Mesenchymal stem cell (in vitro differentiated cells and primary cell): ENCODE measurements around the gene NCOR2.

ENCODE experiments used
- DNase-seq: peaks from one replicate; pipeline ENCODE4 v3.0.0-alpha.2; 2013
- H2AFZ ChIP-seq: one replicate; pipeline ENCODE4 v1.6.1; 2013; ENCODE audit warnings: low read depth, mild to moderate bottlenecking, control low read depth, inconsistent platforms, low read length, moderate library complexity
- H2AK5ac ChIP-seq: 2 replicates; pipeline ENCODE4 v1.6.1; 2013; ENCODE audit warnings: low read length, moderate library complexity, mild to moderate bottlenecking, inconsistent platforms; ENCODE audit not compliant: severe bottlenecking
- H2BK120ac ChIP-seq: one replicate; pipeline ENCODE4 v1.6.1; 2013; ENCODE audit warnings: low read depth, mild to moderate bottlenecking, inconsistent platforms, low read length, moderate library complexity
- H2BK12ac ChIP-seq, 2 experiments: one replicate each; pipeline ENCODE4 v1.6.1; 2013; ENCODE audit warnings: inconsistent platforms in 2 of 2, low read length in 2 of 2, mild to moderate bottlenecking in 2 of 2, moderate library complexity in 2 of 2, control low read depth in 1 of 2
- H2BK15ac ChIP-seq: one replicate; pipeline ENCODE4 v1.6.1; 2013; ENCODE audit warnings: mild to moderate bottlenecking, low read depth, inconsistent platforms; ENCODE audit not compliant: poor library complexity, severe bottlenecking
- H2BK5ac ChIP-seq: 2 replicates; pipeline ENCODE4 v1.6.1; 2013; ENCODE audit warnings: low read depth, mild to moderate bottlenecking, low read length, control low read depth, inconsistent platforms; ENCODE audit not compliant: poor library complexity, severe bottlenecking
- H3K14ac ChIP-seq, 2 experiments: one replicate each; pipeline ENCODE4 v1.6.1; 2013; ENCODE audit warnings: inconsistent platforms in 2 of 2, low read length in 2 of 2, control low read depth in 1 of 2, mild to moderate bottlenecking in 1 of 2, moderate library complexity in 1 of 2
- H3K18ac ChIP-seq, 2 experiments: one replicate each; pipeline ENCODE4 v1.6.1; 2013; ENCODE audit warnings: inconsistent platforms in 2 of 2, low read length in 2 of 2, control low read depth in 1 of 2, low read depth in 1 of 2, mild to moderate bottlenecking in 1 of 2
- H3K23ac ChIP-seq, 2 experiments: one replicate each; pipeline ENCODE4 v1.6.1; 2013; ENCODE audit warnings: inconsistent platforms in 2 of 2, low read length in 2 of 2, mild to moderate bottlenecking in 2 of 2, moderate library complexity in 2 of 2, control low read depth in 1 of 2
- H3K27ac ChIP-seq: 2 replicates; pipeline ENCODE4 v1.5.1; 2013; ENCODE audit warnings: mild to moderate bottlenecking, moderate library complexity, low read length, control low read depth, inconsistent platforms; ENCODE audit not compliant: poor library complexity, severe bottlenecking
- H3K27me3 ChIP-seq, 2 experiments: 2 replicates each; pipeline versions ENCODE4 v1.6.1 to v1.7.0; 2013; ENCODE audit warnings: low read length in 2 of 2, mild to moderate bottlenecking in 2 of 2, moderate library complexity in 2 of 2, control low read depth in 1 of 2, inconsistent platforms in 1 of 2; ENCODE audit not compliant: control insufficient read depth in 1 of 2, insufficient read depth in 1 of 2
- H3K36me3 ChIP-seq, 2 experiments: 2 replicates each; pipeline versions ENCODE4 v1.6.1 to v1.7.0; 2013; ENCODE audit warnings: low read length in 2 of 2, control low read depth in 1 of 2, inconsistent platforms in 1 of 2, low read depth in 1 of 2, mild to moderate bottlenecking in 1 of 2; ENCODE audit not compliant: insufficient read depth in 2 of 2, control insufficient read depth in 1 of 2
- H3K4ac ChIP-seq, 2 experiments: one replicate each; pipeline ENCODE4 v1.6.1; 2013; ENCODE audit warnings: inconsistent platforms in 2 of 2, low read length in 2 of 2, mild to moderate bottlenecking in 2 of 2, moderate library complexity in 2 of 2, control low read depth in 1 of 2, low read depth in 1 of 2
- H3K4me1 ChIP-seq: 2 replicates; pipeline ENCODE4 v1.6.1; 2013; ENCODE audit warnings: low read depth, low read length, control low read depth; ENCODE audit not compliant: control insufficient read depth, insufficient read depth
- H3K4me2 ChIP-seq: 2 replicates; pipeline ENCODE4 v1.6.1; 2013; ENCODE audit warnings: low read length, mild to moderate bottlenecking, inconsistent platforms; ENCODE audit not compliant: poor library complexity, severe bottlenecking
- H3K4me3 ChIP-seq, 2 experiments: 2 replicates each; pipeline versions ENCODE4 v1.5.1 to v1.7.0; 2013; ENCODE audit warnings: low read length in 2 of 2, mild to moderate bottlenecking in 2 of 2, control low read depth in 1 of 2, low read depth in 1 of 2; ENCODE audit not compliant: insufficient read depth in 1 of 2
- H3K79me1 ChIP-seq: replicated peaks from 2 replicates; pipeline ENCODE4 v1.6.1; 2013; ENCODE audit warnings: mild to moderate bottlenecking, control low read depth, low read length, inconsistent platforms; ENCODE audit not compliant: poor library complexity, severe bottlenecking
- H3K9ac ChIP-seq: 2 replicates; pipeline ENCODE4 v1.7.0; 2013; ENCODE audit warnings: mild to moderate bottlenecking, low read length, moderate library complexity
- H3K9me3 ChIP-seq: 2 replicates; pipeline ENCODE4 v1.7.0; 2013; ENCODE audit warnings: mild to moderate bottlenecking, low read length; ENCODE audit not compliant: control insufficient read depth
- H4K8ac ChIP-seq: one replicate; pipeline ENCODE4 v1.6.1; 2013; ENCODE audit warnings: inconsistent platforms, mild to moderate bottlenecking, low read length, moderate library complexity
- H4K91ac ChIP-seq: one replicate; pipeline ENCODE4 v1.6.1; 2013; ENCODE audit warnings: mild to moderate bottlenecking, low read length, inconsistent platforms
- WGBS: methylation state at CpG from one replicate; pipeline ENCODE4 v1.1.7; 2013; ENCODE audit warnings: mixed read lengths; 5-methylcytosine and 5-hydroxymethylcytosine counted together

Gene NCOR2

GRCh38 chr12:124590447-124590846 lies 23.0 kb upstream of the NCOR2 start:
- DNase-seq, result no peak
- Histone ChIP-seq H2BK120ac (no peak overlapping the region), H3K9me3 (peaks cover 6% of the 10 kb centered on the region), H2AFZ (no peak overlapping the region), H3K27ac (no peak overlapping the region), H2BK15ac (no peak overlapping the region), H2BK12ac (no peak overlapping the region), H3K9ac (no peak overlapping the region), H3K79me1 (no peaks in the 10 kb centered on the region), H3K27me3 (peaks cover 0 to 7% of the 10 kb centered on the region in 2 experiments), H3K4me2 (no peak overlapping the region), H3K18ac (no peak overlapping the region), H2AK5ac (no peak overlapping the region), H3K4me1 (peaks cover 12% of the 10 kb centered on the region), H3K23ac (no peak overlapping the region), H3K4ac (no peak overlapping the region), H4K91ac (no peak overlapping the region), H3K4me3 (no peak overlapping the region), H3K14ac (no peak overlapping the region), H4K8ac (no peak overlapping the region), H3K36me3 (no peaks in the 10 kb centered on the region), H2BK5ac (no peak overlapping the region)
- WGBS, result 88% methylated on average over 5 of the region's 6 CpGs

- H3K14ac ChIP-seq, result peak overlapping the region in 1 of 2 experiments; percentile 29
- H3K36me3 ChIP-seq, result no peaks in the 10 kb centered on the region
- H4K8ac ChIP-seq, result no peak overlapping the region
- H3K27ac ChIP-seq, result no peak overlapping the region
- H2BK120ac ChIP-seq, result peak overlapping the region; percentile 66
- H2BK5ac ChIP-seq, result peak overlapping the region; percentile 24
- H3K79me1 ChIP-seq, result no peaks in the 10 kb centered on the region
- no peak overlapping the region for H2AK5ac ChIP-seq
- H2BK12ac ChIP-seq, result peak overlapping the region; percentile 59 to 60
- no peak overlapping the region for H3K4me3 ChIP-seq
- H3K9ac ChIP-seq, result peak overlapping the region; percentile 64
- peaks cover 6% of the 10 kb centered on the region for H3K9me3 ChIP-seq
- no peak overlapping the region for H3K23ac ChIP-seq
- peak overlapping the region; percentile 49 to 72 for H3K18ac ChIP-seq
- H3K4me1 ChIP-seq, result peaks cover 12% of the 10 kb centered on the region
- WGBS, result 6% methylated on average over 9 of the region's 9 CpGs
- H3K4me2 ChIP-seq, result peak overlapping the region; percentile 13
- H2BK15ac ChIP-seq, result no peak overlapping the region
- DNase-seq, result peak; percentile 89
- H3K4ac ChIP-seq, result peak overlapping the region; percentile 25 to 85
- no peak overlapping the region for H2AFZ ChIP-seq
- no peaks in the 10 kb centered on the region for H3K27me3 ChIP-seq
- no peak overlapping the region for H4K91ac ChIP-seq
Observed at GRCh38 chr12:124588751-124589267, 21.4 kb upstream of the NCOR2 start.

GRCh38 chr12:124588018-124588634 lies 20.7 kb upstream of the NCOR2 start:
- no peak overlapping the region for H2AK5ac ChIP-seq
- H2AFZ ChIP-seq, result no peak overlapping the region
- peak overlapping the region in 1 of 2 experiments; percentile 50 for H3K4ac ChIP-seq
- H3K4me2 ChIP-seq, result no peak overlapping the region
- H3K23ac ChIP-seq, result no peak overlapping the region
- H3K4me1 ChIP-seq, result peaks cover 12% of the 10 kb centered on the region
- no peak overlapping the region for H2BK5ac ChIP-seq
- peaks cover 6% of the 10 kb centered on the region for H3K9me3 ChIP-seq
- no peak overlapping the region for H2BK120ac ChIP-seq
- no peak overlapping the region for H2BK15ac ChIP-seq
- no peak overlapping the region for H4K91ac ChIP-seq
- peak overlapping the region; percentile 16 to 73 for H3K18ac ChIP-seq
- 95% methylated on average over 4 of the region's 4 CpGs for WGBS
- H3K14ac ChIP-seq, result peak overlapping the region in 1 of 2 experiments; percentile 28
- no peak overlapping the region for H3K9ac ChIP-seq
- DNase-seq, result no peak
- no peak overlapping the region for H3K4me3 ChIP-seq
- no peaks in the 10 kb centered on the region for H3K79me1 ChIP-seq
- no peaks in the 10 kb centered on the region for H3K36me3 ChIP-seq
- no peaks in the 10 kb centered on the region for H3K27me3 ChIP-seq
- H2BK12ac ChIP-seq, result peak overlapping the region in 1 of 2 experiments; percentile 82
- H3K27ac ChIP-seq, result no peak overlapping the region
- H4K8ac ChIP-seq, result no peak overlapping the region

GRCh38 chr12:124586756-124587155 lies 19.3 kb upstream of the NCOR2 start:
- H3K9me3 ChIP-seq, result peaks cover 6% of the 10 kb centered on the region
- no peak overlapping the region for H3K4me3 ChIP-seq
- no peak overlapping the region for H3K9ac ChIP-seq
- H3K27ac ChIP-seq, result no peak overlapping the region
- H3K79me1 ChIP-seq, result no peaks in the 10 kb centered on the region
- no peak overlapping the region for H3K4me2 ChIP-seq
- H4K8ac ChIP-seq, result no peak overlapping the region
- no peak overlapping the region for H3K23ac ChIP-seq
- H3K18ac ChIP-seq, result no peak overlapping the region
- no peak overlapping the region for H2AFZ ChIP-seq
- H3K4ac ChIP-seq, result no peak overlapping the region
- no peak overlapping the region for H3K14ac ChIP-seq
- H3K27me3 ChIP-seq, result no peaks in the 10 kb centered on the region
- no peak overlapping the region for H2BK12ac ChIP-seq
- no peak overlapping the region for H2AK5ac ChIP-seq
- H2BK15ac ChIP-seq, result no peak overlapping the region
- peaks cover 9% of the 10 kb centered on the region for H3K4me1 ChIP-seq
- H2BK5ac ChIP-seq, result no peak overlapping the region
- 83% methylated on average over 11 of the region's 11 CpGs for WGBS
- H4K91ac ChIP-seq, result no peak overlapping the region
- no peak overlapping the region for H2BK120ac ChIP-seq
- no peak for DNase-seq
- no peaks in the 10 kb centered on the region for H3K36me3 ChIP-seq
